NCI-H2196 (cell line): ENCODE results near the gene AFAP1.

Experiments
- DNase-seq: peaks from one replicate; lab custom pipeline; 2025; ENCODE audit not compliant: unreplicated experiment; lab: John Stamatoyannopoulos, UW

The AFAP1 gene

DNA sequence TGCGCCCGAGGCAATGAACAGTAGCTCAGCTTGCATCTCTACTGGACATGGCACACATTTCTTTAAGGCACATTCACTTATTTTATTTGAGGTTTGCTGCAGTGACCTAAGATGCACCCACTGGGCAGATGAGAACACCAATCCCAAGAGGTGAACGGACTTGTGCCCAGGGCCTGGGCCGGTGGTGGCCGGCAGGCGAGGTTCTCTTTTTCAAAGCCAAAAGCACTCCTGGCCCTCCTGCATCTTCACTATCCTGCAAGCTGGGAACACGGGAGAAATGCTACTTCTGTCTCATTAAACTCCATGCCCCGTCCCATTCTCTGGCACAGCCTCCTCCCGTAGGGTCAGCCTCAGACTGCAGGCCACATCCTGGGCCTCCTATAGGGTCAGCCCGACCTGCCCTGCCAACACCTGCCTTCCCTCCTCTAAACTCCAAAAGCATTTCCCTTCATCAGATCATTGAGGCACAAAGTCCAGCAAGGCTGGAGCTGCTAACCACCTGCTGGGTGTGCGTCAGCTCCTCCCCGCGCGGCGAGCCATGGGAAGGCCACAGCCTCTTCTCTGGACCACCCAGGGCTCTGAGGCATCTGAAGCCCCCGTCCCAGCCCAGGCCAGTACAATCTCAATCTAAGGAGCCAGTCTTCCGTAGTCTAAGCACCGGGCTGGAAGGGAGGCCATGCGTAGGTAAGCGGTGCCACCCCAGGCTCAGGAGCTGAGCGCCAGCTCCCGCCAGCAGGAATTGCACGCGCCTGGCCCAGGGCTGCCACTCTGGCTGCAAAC lies 166.1 kb downstream of the AFAP1 start:
- no peak for DNase-seq

DNA sequence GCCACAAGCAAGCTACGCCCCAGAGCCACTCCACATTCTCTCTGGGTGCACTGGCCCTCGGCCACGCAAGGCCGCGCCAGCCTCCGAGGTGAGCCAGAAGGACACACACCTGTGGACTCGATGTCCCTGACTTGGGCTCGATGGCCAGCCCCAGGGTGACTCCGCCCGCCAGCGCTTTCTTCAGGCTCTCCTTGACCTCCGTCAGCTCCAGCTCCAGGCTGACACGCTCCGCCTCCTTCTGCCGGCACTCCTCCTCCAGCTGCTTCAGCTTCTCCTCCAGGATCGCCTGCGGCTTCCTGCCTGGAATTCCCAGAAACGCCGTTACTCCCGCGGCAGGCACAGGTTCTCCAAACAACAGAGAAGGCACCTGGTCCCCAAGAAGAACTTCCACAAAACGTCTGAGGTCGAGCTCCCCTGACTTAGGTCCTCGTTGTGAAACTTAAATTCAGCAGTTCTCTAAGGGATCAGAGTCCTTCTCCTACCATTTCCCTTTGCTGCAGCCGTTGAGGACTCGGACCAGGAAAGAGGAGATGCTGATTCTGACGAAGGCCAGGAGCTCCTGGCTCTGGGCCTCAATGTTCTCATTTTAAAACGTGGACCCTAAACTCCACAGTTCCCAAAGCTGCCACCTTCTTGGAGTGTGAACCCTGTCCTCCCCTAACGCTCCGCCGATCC lies 166.8 kb downstream of the AFAP1 start:
- DNase-seq = no peak

DNA sequence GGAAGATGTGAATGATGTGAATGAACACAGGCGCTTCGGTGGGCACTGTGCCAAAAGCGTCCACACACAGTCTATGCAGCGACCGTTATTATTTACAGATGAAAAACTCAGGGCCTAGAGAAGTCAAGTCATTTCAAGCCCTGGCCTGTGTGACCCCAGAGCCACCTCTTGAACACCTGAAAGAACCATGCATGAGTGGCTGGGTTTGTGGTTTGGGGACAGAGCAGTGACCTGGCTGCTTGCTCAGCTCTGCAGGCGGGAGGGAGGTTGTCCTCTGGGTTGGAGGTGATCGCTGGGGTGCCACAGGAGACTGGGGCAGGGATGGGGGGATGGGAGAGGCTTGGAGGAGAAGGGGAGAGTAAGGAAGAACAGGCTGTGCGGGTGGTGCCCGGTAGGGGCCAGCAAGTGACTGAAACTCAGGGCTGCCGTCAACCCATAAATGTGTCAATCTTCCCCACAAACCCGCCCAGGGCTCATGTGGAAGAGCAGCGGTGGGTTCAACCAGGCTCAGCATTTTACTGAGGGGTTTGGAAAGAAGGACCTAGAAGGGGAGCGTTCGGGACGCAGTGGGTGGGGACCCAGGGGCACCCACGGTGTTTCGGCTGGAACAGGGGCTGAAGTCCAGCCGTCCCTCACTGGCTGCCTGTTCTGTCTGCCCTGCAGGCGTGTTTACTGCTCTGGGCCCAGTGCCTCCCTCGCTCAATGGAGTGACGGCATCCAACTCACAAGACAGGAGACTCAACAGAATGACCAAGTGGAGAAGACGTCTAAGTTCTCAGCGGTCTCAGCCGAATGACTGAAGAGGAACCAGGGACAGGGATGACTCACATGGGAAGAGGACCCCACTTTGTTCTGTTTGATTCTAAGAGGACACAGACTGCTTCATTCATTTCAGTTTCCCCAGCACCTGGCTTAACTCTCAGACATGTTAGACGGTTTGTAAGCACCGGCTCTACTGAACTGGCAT lies 167.8 kb downstream of the AFAP1 start:
- DNase-seq = no peak

DNA sequence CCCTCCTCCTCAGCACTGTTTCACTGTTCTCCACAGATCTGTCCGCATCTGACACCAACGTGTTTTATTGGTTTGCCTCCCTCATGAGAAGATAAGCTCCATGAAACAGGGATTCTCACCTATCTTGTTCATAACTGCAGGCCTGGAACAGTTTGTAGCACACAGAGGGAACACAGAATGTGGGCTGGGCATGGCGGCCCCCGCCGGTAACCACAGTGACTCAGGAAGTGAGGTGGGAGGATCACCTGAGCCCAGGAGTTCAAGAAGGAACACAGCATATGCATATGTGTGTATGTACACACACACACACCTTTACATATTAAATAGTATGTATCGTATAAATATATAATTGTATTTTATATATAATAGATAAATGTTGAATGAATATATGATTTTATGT lies 168.6 kb downstream of the AFAP1 start:
- DNase-seq = no peak

DNA sequence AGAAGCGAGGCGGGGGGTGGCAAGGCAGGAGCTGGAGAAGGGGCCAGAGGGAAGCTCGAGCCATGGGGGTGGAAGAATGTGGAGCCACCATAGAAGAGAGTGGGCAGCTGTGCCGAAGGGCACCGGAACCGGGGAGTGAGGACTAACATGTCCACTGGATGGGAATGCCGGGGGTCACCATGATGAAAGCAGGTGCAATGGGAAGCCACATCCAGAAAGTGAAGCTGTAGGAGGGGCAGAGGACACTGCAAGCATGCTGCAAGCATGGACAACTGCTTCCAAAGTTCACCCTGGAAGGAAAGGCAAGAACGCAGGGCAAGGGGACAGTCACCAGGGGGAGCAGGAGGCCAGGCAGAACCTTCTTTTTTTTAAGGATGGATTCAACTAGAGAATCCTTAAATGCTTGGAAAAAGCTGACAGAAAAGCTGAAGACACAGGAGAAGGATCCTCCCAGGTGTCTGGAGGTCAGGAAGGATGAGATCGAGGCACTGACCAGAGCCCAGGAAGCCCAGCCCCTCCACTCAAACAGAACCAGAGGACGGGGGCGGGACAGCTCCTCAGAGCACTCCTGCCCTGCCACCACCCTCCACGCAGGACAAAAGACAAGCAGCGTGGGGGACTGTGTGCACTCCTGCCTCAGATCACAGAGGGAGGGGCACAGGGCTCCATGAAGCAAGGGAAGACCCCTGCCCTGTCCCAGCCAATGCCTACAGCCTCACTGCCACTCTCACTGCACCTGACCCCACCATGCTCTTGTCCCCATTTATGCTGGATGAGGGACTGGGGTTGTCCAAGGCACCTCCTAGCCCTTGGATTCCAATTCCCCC lies 169.2 kb downstream of the AFAP1 start:
- DNase-seq = peak; percentile 12

DNA sequence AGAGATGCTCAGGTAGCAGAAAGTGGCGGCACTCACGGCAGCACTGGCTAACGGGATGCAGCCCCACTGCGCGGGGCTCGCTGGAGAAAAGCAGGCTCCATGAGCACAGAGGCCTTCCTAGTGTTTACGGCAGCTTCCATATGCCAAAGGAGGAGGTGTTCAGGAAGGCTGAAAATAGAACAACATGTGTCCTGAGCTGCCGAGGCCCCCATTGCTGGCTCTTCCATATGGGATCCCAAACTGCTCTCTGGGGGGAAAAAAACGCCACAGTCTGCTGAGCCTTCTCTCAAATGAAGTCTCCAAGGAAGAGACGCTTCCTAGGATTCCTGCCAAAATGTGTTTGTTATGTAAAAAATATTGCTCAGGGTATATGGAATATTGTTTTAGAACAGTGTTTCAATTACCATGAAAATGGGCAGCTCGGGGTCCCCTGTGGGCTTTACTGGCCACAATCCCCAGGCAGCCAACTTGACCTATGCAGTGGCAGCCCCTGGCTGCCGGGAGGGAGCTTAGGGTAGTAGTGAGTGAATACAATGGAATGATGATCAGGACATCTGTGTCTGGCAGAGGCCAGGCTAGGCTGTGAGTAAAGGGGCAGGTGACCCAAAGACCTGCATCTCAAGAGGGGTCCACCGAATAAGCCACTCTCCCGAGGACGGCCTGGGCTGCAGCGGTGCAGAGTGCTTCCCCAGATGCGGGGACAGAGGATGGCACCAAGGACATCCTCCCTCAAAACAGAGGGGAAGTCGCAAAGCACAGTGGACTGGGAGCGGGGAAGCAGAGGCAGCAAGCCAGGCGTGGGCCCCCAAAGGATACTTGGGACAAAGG lies 170.1 kb downstream of the AFAP1 start:
- DNase-seq = no peak

DNA sequence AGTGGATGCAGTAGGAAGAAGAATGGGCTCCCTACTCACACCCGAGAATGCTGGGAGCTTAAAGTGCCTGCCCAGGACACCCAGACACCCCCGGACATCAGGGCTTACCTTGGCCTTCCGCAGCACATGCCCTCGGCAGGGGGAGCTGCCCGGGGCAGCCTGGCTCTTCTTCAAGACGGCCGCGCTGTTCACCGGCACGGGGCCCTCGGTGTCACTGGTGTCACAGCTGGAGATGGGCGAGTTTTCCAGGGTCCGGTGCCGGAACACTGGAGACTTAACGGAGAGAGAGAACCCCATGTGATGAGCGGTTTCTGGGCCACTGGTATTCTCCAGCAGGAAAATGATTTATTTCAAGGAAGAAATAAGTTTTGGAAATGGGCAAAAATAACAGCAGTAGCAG lies 170.9 kb downstream of the AFAP1 start:
- no peak for DNase-seq

DNA sequence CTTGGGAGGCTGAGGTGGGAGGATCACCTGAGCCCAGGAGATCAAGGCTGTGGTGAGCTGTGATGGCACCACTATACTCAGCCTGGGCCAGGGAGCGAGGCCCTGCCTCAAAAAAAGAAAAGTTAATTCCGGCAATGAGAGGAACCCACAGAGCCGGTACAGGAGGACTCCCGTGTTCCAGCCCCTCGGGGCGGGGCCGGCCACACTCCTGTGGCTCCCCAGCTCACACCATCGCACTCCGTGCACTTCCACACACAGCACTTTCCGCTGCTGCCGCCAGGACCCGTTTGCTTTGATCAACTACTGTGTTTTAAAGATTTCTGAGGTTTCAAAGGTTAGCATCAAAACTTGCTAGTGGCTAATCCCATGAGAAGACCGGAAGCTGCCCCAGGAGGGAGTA lies 171.7 kb downstream of the AFAP1 start:
- no peak for DNase-seq

DNA sequence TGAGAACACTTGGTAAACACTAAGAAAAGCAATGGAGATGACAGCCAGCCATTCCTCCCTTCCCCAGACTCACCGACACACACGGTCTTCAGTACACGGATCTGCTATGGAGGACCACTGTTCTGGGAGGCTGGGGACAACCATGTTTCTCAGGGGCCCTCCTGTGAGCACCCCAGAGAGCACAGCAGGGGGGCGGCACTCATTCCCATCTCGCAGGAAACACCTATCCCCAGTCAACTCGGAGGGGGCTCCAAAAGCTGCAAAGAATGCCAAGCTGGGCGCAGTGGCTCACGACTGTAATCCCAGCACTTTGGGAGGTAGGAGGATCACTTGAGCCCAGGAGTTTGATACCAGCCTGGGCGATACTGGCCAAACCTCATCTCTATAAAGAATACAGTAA lies 172.1 kb downstream of the AFAP1 start:
- DNase-seq = no peak

DNA sequence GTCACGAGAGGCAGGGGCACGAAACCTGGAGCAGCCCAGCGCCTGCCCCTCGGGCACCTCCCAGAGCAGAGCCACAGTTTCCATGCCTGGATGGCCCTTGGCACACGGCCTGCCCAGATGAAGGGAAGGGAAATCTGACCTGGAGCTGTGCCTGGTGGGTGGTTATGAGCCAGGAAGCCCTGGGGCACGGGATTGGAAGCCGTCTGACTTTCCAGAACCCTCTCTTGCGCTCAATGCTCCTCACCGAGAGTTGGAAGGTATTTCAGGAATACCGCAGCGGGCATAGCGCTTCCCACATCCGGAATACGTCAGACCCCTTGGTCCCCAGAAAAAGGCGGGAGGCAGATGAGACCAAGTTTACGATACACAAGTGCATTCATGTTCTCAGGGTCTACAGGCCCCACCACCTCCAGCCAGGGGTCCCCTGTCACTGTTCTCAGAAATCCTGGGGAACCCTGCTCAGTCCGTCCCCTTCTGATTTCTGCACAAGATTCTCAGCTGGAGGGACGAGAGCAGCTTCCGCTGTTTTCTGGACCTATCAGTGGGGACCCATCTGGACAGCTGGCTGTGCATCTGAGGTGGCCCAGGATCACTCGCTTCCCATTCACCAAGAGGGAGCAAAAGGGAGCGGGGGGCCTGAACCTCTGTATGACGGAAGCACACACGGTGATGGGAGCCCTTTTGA lies 172.9 kb downstream of the AFAP1 start:
- DNase-seq = peak; percentile 23

DNA sequence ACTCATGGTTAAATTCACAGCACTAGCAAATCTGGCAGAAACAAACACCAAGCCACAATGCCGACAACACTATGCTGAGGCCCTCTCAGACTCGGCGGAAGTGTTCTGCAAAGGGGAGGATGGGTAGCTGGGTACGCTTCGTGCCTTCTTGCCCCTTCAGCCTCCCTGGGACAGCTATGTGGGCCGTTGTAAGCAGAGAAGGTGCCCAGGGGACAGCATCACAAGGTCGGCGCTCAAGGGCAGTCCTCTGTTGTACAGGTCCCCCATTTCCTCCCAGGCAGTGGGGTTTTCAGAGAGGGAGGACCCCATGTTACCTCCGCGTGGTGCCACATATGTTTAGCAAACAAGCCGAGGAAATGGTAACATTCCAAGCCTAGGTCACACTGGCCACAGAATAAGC lies 173.6 kb downstream of the AFAP1 start:
- DNase-seq = no peak

DNA sequence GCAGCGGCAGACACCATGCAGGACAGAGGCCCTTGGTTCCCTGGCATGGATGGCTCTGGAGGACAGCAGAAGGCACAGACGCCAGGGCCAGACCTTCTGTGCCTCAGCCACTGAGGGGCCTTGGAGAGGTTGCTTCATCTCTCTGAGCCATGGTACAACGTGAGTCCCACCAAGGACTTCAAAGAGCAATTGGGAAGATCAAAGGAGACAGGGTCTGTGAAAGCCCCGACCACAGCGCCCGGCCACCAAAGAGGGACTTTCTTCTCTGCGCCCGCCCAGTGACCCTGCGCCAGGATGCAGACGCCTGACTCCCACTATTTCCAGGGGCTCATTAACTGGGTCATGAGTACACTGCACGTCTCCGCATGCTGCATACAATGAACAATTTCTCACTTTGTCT lies 174.0 kb downstream of the AFAP1 start:
- DNase-seq = no peak

DNA sequence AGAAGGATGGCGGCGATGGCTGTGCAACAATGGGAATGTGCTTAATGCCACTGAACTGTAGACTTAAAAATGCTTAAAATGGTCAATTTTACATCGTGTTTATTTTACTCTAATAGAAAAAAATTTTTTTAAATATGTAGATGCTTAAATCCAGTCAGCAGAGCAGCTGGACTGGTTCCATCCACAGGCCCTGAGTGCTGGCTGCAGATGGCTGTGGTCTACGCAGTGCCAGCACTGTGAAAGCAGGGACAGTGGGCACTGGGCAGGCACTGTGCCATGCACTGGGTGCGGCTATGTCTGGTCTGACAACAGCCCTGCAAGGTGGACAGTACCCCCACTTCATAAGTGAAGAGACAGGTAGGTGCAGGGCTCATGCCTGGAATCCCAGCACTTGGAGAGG lies 175.2 kb downstream of the AFAP1 start:
- no peak for DNase-seq

DNA sequence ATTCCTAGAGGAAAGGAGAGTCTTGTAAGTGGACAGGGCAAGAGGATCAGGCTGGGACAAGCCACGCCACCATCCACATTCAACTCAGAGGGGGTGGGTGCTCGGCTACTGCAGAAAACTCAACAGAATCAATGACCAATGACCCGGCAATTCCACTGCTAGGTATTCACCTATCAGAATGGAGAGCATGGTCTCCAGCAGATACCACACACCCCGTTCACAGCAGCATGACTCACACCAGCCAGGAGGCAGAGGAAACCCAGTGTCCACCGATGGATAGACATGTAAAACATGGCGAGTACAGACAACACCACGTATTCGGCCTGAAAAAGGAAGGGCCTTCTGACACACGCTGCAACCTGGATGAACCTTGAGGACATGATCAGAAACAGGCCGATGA lies 175.9 kb downstream of the AFAP1 start:
- no peak for DNase-seq

DNA sequence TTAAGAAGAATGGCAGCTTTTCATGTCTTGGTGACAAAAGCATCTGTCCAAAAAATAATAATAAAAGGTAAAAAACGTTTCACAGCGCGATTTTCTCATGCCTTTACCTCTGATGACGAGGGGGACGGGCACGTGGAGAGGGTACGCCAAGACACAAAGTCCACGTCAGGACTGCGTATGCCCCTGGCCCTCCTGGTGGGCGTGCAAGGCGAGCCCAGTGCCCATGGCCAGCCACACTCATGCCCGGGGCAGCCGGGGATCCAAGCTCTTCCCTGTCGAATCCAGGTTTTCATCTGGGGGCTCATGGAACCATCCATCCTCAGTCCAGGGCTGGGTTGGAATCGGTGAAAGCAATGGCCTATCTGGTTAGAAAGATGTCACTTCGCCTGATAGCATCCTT lies 176.6 kb downstream of the AFAP1 start:
- DNase-seq = no peak

DNA sequence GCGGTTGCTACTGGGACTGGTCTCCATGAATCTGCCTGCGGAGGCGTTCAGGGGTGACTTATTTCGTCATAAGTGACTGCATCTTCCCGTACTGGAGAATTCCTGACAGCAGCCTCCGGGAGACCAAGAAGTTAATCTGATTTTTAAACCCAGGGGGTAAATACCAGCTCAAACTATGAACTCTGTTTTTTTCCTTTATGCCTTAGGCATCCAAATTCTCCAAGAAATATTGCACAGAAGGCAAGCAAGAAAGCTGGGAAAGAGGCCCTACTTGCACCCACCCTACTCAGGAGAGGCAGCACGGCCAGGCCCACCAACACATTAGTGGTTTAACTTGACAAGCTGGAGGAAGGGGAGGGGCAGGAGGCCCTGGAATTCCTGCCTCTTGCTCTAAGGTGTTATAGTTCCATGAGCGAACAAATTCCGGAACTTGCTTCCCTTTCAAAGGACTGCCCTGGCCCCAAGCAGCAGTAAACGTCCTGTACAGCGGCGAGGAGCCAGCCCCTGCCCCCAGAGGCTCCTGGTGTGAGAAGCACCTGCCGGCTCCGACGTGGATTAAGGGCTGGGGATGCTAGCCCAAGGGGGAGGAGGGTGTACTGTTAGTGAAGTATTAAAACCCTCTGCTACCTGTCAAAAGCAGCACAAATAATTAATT lies 177.2 kb downstream of the AFAP1 start:
- DNase-seq = no peak

DNA sequence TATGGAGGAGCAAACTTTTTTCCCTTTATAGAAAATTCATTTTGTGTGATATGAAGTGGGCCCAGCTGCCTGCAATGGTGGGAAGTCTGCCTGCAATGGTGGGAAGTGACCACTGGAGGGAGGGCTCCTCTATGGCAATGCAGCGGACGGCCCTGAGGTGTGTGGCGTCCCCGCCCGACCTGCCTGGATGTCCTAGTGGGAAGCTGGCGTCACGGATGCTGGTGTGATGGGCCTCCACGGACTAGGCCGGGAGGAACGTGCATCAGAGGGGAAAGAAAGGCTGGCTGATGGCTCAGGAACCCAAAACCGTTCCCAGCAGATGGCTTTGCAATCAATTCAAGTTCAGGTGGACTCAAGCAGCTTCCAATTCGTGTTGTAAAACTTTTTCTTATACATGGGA lies 177.9 kb downstream of the AFAP1 start:
- peak; percentile 28 for DNase-seq

DNA sequence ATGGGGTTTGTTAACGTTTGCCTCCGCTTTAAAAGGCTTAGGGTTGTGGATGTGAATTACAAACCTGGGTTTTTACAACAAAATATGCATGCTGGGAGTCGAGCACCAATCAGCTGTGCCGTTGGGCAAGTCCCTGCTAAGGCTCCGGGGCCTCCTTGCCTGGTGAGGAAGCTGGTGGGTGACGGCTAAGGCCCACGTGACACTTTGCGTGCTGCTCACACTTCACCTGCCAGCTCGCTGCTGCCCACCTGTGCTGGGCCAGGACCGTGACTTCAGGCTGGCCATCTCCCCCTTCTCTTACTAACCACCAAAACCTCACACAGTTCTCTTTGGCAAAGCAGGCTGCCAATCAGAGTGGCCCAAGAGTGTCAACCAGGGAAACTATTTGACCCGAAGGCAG lies 178.3 kb downstream of the AFAP1 start:
- no peak for DNase-seq

DNA sequence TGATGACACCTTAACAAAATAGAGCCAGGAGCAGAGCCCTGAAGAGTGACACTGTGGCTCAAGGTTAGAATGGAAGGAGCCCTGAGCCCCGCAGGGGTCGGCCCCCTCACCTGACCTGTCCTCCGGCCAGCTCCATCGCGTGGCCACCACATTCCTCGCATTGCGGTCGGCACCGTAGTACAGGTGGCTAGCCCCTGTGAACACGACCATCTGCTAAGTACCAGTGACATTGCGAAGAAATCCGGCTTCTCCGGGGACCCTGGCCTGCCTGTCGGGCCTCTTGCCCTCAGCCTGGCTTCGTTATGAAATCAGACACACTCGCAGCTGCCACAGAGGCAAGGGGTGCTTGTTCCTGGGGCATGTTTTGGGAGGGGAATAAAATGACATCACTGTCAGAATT lies 179.0 kb downstream of the AFAP1 start:
- no peak for DNase-seq
